Tibial artery (tissue), 4 donors: Measurements from ENCODE around the gene VPS26B.

ENCODE experiments used
- DNase-seq, 2 donors: peaks; one replicate each; pipeline ENCODE4 v3.0.0-alpha.2; 2019
- H3K27ac ChIP-seq, 2 donors: fragments of 200-600 bp; sonication (generic) in 1 of 2; 1 replicate in 1 of 2; 2 replicates in 1 of 2; pipeline ENCODE4 v1.5.1; 2018 to 2019; ENCODE audit warnings: mild to moderate bottlenecking in 1 of 2
- H3K27me3 ChIP-seq, 2 donors: fragments of 200-600 bp; sonication (generic) in 1 of 2; one replicate each; pipeline versions ENCODE4 v1.5.1 to v1.6.0; 2016 to 2019
- H3K36me3 ChIP-seq, 3 donors: fragments of 200-600 bp; sonication (generic) in 2 of 3; one replicate each; pipeline ENCODE4 v1.5.1; 2016 to 2019; ENCODE audit warnings: mild to moderate bottlenecking in 2 of 3
- H3K4me1 ChIP-seq, 4 donors: fragments of 200-600 bp; sonication (generic) in 2 of 4; 1 replicate in 3 of 4; 2 replicates in 1 of 4; pipeline ENCODE4 v1.5.1; 2016 to 2019
- H3K4me3 ChIP-seq, 2 donors: fragments of 200-600 bp; sonication (generic) in 1 of 2; 1 replicate in 1 of 2; 2 replicates in 1 of 2; pipeline ENCODE4 v1.5.1; 2018 to 2019; ENCODE audit warnings: mild to moderate bottlenecking in 2 of 2
- H3K9me3 ChIP-seq, 3 donors: fragments of 200-600 bp; sonication (generic) in 1 of 3; one replicate each; pipeline ENCODE4 v1.5.1; 2016 to 2019
- CTCF ChIP-seq, 2 experiments: fragments of 200-600 bp in 1 of 2; fragments of 450-650 bp in 1 of 2; IDR thresholded peaks; one replicate each; pipeline ENCODE4 v1.5.1; 2017 to 2019; ENCODE audit warnings: antibody characterized with exemption in 2 of 2, mild to moderate bottlenecking in 1 of 2, moderate library complexity in 1 of 2
- intact Hi-C: fragments of 100-400 bp; cut with DNase I; formaldehyde crosslinking; loops from one replicate; pipeline ENCODE4 v1.15.0; 2023; ENCODE audit warnings: low total_unique reads

Gene VPS26B

GRCh38 chr11:134272381-134273316 is 48.2 kb downstream of the VPS26B start:
- Histone ChIP-seq H3K9me3 (no peaks in the 10 kb centered on the region), H3K36me3 (no peaks in the 10 kb centered on the region), H3K27ac (no peak overlapping the region), H3K27me3 (peaks cover 0 to 63% of the 10 kb centered on the region in 2 donors), H3K4me3 (no peak overlapping the region), H3K4me1 (peaks cover 0 to 23% (median 17%) of the 10 kb centered on the region in 4 donors)
- DNase-seq: no peak
- intact Hi-C loops: no loop called here
- TF ChIP-seq CTCF (IDR thresholded peaks at IDR 0.05): no peak

- TF ChIP-seq CTCF (IDR thresholded peaks at IDR 0.05): no peak
- DNase-seq: no peak
- peaks cover 0 to 2% (median 0%) of the 10 kb centered on the region in 3 donors for H3K9me3 ChIP-seq
- no peak overlapping the region for H3K4me3 ChIP-seq
- peaks cover 0 to 70% of the 10 kb centered on the region in 2 donors for H3K27me3 ChIP-seq
- intact Hi-C loops: no loop called here
- H3K36me3 ChIP-seq: no peaks in the 10 kb centered on the region
- peaks cover 0 to 23% (median 17%) of the 10 kb centered on the region in 4 donors for H3K4me1 ChIP-seq
- no peak overlapping the region for H3K27ac ChIP-seq
Observed at GRCh38 chr11:134273317-134273712, 48.8 kb downstream of the VPS26B start.

GRCh38 chr11:134275188-134275533 is 50.7 kb downstream of the VPS26B start:
- Histone ChIP-seq H3K27me3 (peaks cover 0 to 70% of the 10 kb centered on the region in 2 donors), H3K36me3 (no peaks in the 10 kb centered on the region), H3K4me3 (no peak overlapping the region), H3K27ac (no peak overlapping the region), H3K9me3 (peaks cover 0 to 5% (median 0%) of the 10 kb centered on the region in 3 donors), H3K4me1 (peaks cover 0 to 23% (median 17%) of the 10 kb centered on the region in 4 donors)
- DNase-seq: no peak
- intact Hi-C loops: no loop called here
- no peak for TF ChIP-seq CTCF (IDR thresholded peaks at IDR 0.05)

- Histone ChIP-seq H3K4me1 (peaks cover 0 to 23% (median 17%) of the 10 kb centered on the region in 4 donors), H3K36me3 (no peaks in the 10 kb centered on the region), H3K4me3 (peak within 1 kb of the TSS; percentile 0 to 33), H3K9me3 (peaks cover 0 to 5% (median 0%) of the 10 kb centered on the region in 3 donors), H3K27me3 (peaks cover 0 to 67% of the 10 kb centered on the region in 2 donors), H3K27ac (no peak within 1 kb of the TSS)
- intact Hi-C loops: no loop called here
- peak in 1 of 2 experiments; percentile 10 for TF ChIP-seq CTCF (IDR thresholded peaks at IDR 0.05)
- no peak for DNase-seq
Observed at GRCh38 chr11:134275534-134276395, 51.3 kb downstream of the VPS26B start, which contains the start of gene GLB1L3. Gene GLB1L3, plus strand, starts transcription at chr11:134276379. Its CDS starts 362 bp downstream, at chr11:134276741.

GRCh38 chr11:134276396-134277182 is 52.1 kb downstream of the VPS26B start:
- no peak for TF ChIP-seq CTCF (IDR thresholded peaks at IDR 0.05)
- H3K36me3 ChIP-seq: no peaks in the 10 kb centered on the region
- intact Hi-C loops: no loop called here
- peaks cover 0 to 5% (median 0%) of the 10 kb centered on the region in 3 donors for H3K9me3 ChIP-seq
- no peak for DNase-seq
- H3K27ac ChIP-seq: no peak overlapping the region
- peaks cover 0 to 23% (median 17%) of the 10 kb centered on the region in 4 donors for H3K4me1 ChIP-seq
- H3K4me3 ChIP-seq: peak overlapping the region; percentile 0 to 33
- peaks cover 0 to 61% of the 10 kb centered on the region in 2 donors for H3K27me3 ChIP-seq
